SU-DHL-6 (cell line): ENCODE results near the gene MBNL1.

ENCODE experiments used
- H2AFZ ChIP-seq: fragments of 200-600 bp; sonication (generic); 2 replicates; pipeline ENCODE4 v1.6.1; 2014; ENCODE audit warnings: low read depth, mild to moderate bottlenecking, moderate library complexity, mixed read lengths, antibody characterized with exemption, low read length; ENCODE audit not compliant: severe bottlenecking
- H3F3A ChIP-seq: fragments of 200-600 bp; shearing (Covaris generic); 2 replicates; pipeline ENCODE4 v1.6.0; 2016; ENCODE audit warnings: antibody characterized with exemption, mild to moderate bottlenecking; ENCODE audit not compliant: insufficient read depth
- H3K27ac ChIP-seq: fragments of 200-600 bp; sonication (generic); 2 replicates; pipeline ENCODE4 v1.5.1; 2016; ENCODE audit warnings: low read depth, mild to moderate bottlenecking, low read length, moderate library complexity, mixed read lengths
- H3K27me3 ChIP-seq: fragments of 200-600 bp; sonication (generic), shearing (Covaris generic); 2 replicates; pipeline ENCODE4 v1.6.0; 2014; ENCODE audit warnings: mild to moderate bottlenecking, low read length
- H3K36me3 ChIP-seq: fragments of 200-600 bp; sonication (generic); 2 replicates; pipeline ENCODE4 v1.6.1; 2014; ENCODE audit warnings: mild to moderate bottlenecking, low read length, mixed read lengths
- H3K4me2 ChIP-seq: fragments of 300-600, 200-600 bp; shearing (Covaris generic), sonication (generic); 2 replicates; pipeline ENCODE4 v1.6.0; 2014; ENCODE audit warnings: low read length, low read depth, mild to moderate bottlenecking; ENCODE audit not compliant: poor library complexity, severe bottlenecking
- H3K4me3 ChIP-seq: fragments of 200-600 bp; sonication (generic); 2 replicates; pipeline ENCODE4 v1.5.1; 2014; ENCODE audit warnings: antibody characterized with exemption, low read length, mild to moderate bottlenecking, mixed read lengths; ENCODE audit not compliant: insufficient read depth, poor library complexity, severe bottlenecking
- H3K79me2 ChIP-seq: fragments of 200-600 bp; sonication (generic); 2 replicates; pipeline ENCODE4 v1.6.1; 2014; ENCODE audit warnings: mild to moderate bottlenecking, low read length, moderate library complexity; ENCODE audit not compliant: insufficient read depth
- H3K9ac ChIP-seq: fragments of 200-600 bp; sonication (generic); 2 replicates; pipeline ENCODE4 v1.7.0; 2014; ENCODE audit warnings: mild to moderate bottlenecking, low read length
- H3K9me2 ChIP-seq: fragments of 200-600 bp; sonication (generic); replicated peaks from 2 replicates; pipeline ENCODE4 v1.6.1; 2014; ENCODE audit warnings: low read length; ENCODE audit not compliant: insufficient read depth
- H3K9me3 ChIP-seq: fragments of 200-600 bp; sonication (generic); 2 replicates; pipeline ENCODE4 v1.6.1; 2014; ENCODE audit warnings: low read length, mixed read lengths; ENCODE audit not compliant: insufficient read depth
- H4K20me1 ChIP-seq: fragments of 200-600 bp; sonication (generic); 2 replicates; pipeline ENCODE4 v1.6.1; 2014; ENCODE audit warnings: low read depth, mild to moderate bottlenecking, antibody characterized with exemption, low read length, moderate library complexity, mixed read lengths
- EZH2phosphoT487 ChIP-seq: fragments of 200-600 bp; sonication (generic), shearing (Covaris generic); conservative IDR thresholded peaks from 2 replicates; pipeline ENCODE4 v1.6.1; 2018; ENCODE audit warnings: mild to moderate bottlenecking, antibody characterized with exemption, low read length, moderate library complexity, mixed read lengths
- TF ChIP-seq, protein P1 (sequence below): fragments of 200-600 bp; sonication (generic); IDR thresholded peaks from one replicate; pipeline ENCODE4 v1.5.1; 2017; ENCODE audit warnings: antibody characterized with exemption, mild to moderate bottlenecking, low read length, moderate library complexity; ENCODE audit not compliant: insufficient read depth, poor library complexity, severe bottlenecking

MBNL1 gene

DNA sequence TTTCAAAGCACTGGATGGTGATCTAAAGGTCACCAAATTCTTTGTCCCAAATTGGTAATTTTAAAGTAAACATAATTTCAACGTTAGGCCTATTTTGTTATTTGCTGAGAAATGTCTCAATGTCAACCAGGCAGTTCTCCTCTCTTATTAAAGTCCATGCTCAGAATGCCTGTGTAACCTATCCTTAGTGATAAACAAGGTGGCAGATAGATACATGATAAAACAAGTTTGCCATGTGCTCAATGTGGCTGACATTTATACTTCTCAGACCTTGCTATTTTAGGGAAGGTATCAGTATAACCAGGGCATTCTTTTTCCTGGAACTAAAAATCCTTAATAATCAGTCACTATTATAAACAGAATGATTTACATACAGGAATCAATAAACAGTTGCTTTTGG, 8.5 kb downstream of the MBNL1 start:
- peaks cover 91% of the 10 kb centered on the region for H4K20me1 ChIP-seq
- peak overlapping the region; percentile 91 for H3K4me2 ChIP-seq
- no peak overlapping the region for H2AFZ ChIP-seq
- peaks cover 6% of the 10 kb centered on the region; the same call in 1 of the 2 replicates for H3K36me3 ChIP-seq
- H3K9me2 ChIP-seq, result no peaks in the 10 kb centered on the region
- H3K9ac ChIP-seq, result no peak overlapping the region
- H3K4me3 ChIP-seq, result no peak overlapping the region
- H3K79me2 ChIP-seq, result peaks cover 100% of the 10 kb centered on the region
- H3K27me3 ChIP-seq, result no peaks in the 10 kb centered on the region
- H3K27ac ChIP-seq, result no peak overlapping the region; the same call in 1 of the 2 replicates
- TF ChIP-seq EZH2phosphoT487, result no peak
- TF ChIP-seq, protein P1, sequence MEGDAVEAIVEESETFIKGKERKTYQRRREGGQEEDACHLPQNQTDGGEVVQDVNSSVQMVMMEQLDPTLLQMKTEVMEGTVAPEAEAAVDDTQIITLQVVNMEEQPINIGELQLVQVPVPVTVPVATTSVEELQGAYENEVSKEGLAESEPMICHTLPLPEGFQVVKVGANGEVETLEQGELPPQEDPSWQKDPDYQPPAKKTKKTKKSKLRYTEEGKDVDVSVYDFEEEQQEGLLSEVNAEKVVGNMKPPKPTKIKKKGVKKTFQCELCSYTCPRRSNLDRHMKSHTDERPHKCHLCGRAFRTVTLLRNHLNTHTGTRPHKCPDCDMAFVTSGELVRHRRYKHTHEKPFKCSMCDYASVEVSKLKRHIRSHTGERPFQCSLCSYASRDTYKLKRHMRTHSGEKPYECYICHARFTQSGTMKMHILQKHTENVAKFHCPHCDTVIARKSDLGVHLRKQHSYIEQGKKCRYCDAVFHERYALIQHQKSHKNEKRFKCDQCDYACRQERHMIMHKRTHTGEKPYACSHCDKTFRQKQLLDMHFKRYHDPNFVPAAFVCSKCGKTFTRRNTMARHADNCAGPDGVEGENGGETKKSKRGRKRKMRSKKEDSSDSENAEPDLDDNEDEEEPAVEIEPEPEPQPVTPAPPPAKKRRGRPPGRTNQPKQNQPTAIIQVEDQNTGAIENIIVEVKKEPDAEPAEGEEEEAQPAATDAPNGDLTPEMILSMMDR, result no peak
- H3F3A ChIP-seq, result peaks cover 63% of the 10 kb centered on the region
- no peaks in the 10 kb centered on the region for H3K9me3 ChIP-seq

DNA sequence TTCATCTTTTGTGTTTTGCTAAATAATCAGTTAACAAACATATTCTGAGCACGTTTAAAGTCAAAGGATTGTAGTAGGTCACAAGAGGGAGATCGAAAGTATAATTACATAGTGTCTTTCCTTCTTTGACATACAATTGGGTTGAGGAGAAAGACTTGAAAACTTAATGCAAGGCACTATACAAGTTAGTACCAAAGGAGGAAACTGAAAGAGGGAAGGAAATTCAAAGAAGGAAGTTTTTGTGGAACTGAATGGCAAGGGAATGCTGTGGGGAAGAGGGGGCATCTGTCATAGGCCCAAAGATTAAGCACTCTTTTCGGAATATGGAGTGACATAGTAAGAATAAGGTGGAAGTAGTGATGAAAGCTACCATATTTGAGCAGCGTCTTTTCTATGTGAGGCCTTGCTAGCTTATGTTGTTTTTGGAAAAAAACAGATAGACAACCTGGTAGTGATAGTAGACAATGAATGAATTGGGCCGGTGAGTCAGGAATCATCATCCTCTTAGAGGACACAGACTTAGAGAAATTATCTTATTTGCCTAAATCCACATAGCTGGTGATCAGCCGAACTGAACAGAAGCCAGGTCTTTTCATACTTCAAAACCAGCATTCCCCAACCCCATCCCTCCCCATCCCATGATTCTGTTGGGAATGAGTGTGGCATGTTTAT, 10.2 kb downstream of the MBNL1 start:
- TF ChIP-seq, protein P1, result no peak
- TF ChIP-seq EZH2phosphoT487, result no peak
- H3K4me3 ChIP-seq, result peak overlapping the region; percentile 22
- peak overlapping the region; percentile 34; the same call in 1 of the 2 replicates for H3K27ac ChIP-seq
- H3F3A ChIP-seq, result peaks cover 75% of the 10 kb centered on the region
- no peaks in the 10 kb centered on the region for H3K27me3 ChIP-seq
- 0 out of 2 replicates have a peak, but pooled peaks cover under 1% of the 10 kb centered on the region for H3K36me3 ChIP-seq
- H3K4me2 ChIP-seq, result peak overlapping the region; percentile 91
- H3K9ac ChIP-seq, result no peak overlapping the region; the same call in 1 of the 2 replicates
- H4K20me1 ChIP-seq, result peaks cover 91% of the 10 kb centered on the region
- H2AFZ ChIP-seq, result no peak overlapping the region
- H3K9me3 ChIP-seq, result no peaks in the 10 kb centered on the region
- no peaks in the 10 kb centered on the region for H3K9me2 ChIP-seq
- H3K79me2 ChIP-seq, result peaks cover 100% of the 10 kb centered on the region

DNA sequence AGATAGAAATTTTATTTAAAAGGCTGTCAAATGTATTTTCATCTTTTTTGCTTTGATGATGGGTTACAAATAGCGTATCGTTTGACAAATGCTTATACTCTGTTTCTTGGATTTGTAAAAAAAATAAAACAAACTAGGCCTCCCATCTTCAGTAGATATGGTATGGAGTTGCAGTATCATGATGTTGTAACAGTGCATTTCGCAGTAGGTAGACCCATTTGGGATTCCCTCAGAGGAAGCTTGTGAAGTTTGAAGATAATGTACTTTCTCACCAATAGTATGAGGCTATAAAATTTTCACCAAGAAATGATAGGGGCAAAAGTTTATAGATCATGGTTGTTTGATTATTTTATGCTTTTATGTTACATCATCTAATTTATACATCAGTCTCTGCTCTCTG, 10.8 kb downstream of the MBNL1 start:
- no peak overlapping the region for H2AFZ ChIP-seq
- TF ChIP-seq, protein P1, result no peak
- TF ChIP-seq EZH2phosphoT487, result no peak
- peaks cover 100% of the 10 kb centered on the region for H3K79me2 ChIP-seq
- no peaks in the 10 kb centered on the region for H3K27me3 ChIP-seq
- peaks cover 91% of the 10 kb centered on the region for H4K20me1 ChIP-seq
- H3K4me3 ChIP-seq, result peak overlapping the region; percentile 9
- H3K27ac ChIP-seq, result peak overlapping the region; percentile 34; the same call in 1 of the 2 replicates
- peak overlapping the region; percentile 2; the same call in 1 of the 2 replicates for H3K9ac ChIP-seq
- H3K9me3 ChIP-seq, result no peaks in the 10 kb centered on the region
- H3K36me3 ChIP-seq, result no peaks in the 10 kb centered on the region
- peak overlapping the region; percentile 91 for H3K4me2 ChIP-seq
- H3K9me2 ChIP-seq, result no peaks in the 10 kb centered on the region
- peaks cover 75% of the 10 kb centered on the region for H3F3A ChIP-seq
